Chondrocyte (in vitro differentiated cells): ENCODE data around the gene PREX1. TPM values are rescaled to one million over a fixed set of nuclear protein-coding genes. Genes with fewer than 3 reads are reported as not detected.

Source experiments
- DNase-seq: peaks from one replicate; pipeline ENCODE4 v3.0.0; 2021; ENCODE audit warnings: mixed read lengths, low spot score
- H3K27ac Mint-ChIP-seq: one replicate; pipeline ENCODE4 v1.8.0; 2021; ENCODE audit warnings: mild to moderate bottlenecking, moderate library complexity, mixed read lengths; ENCODE audit not compliant: unreplicated experiment
- H3K27me3 Mint-ChIP-seq: 2 replicates; pipeline ENCODE4 v1.8.0; 2021; ENCODE audit warnings: low read depth, mixed read lengths
- H3K36me3 Mint-ChIP-seq: 2 replicates; pipeline ENCODE4 v1.8.0; 2021; ENCODE audit warnings: low read depth, mixed read lengths
- H3K4me1 Mint-ChIP-seq: 2 replicates; pipeline ENCODE4 v1.8.0; 2021; ENCODE audit warnings: low read depth, mild to moderate bottlenecking, mixed read lengths
- H3K4me3 Mint-ChIP-seq: one replicate; pipeline ENCODE4 v1.8.0; 2021; ENCODE audit warnings: mild to moderate bottlenecking, moderate library complexity, mixed read lengths; ENCODE audit not compliant: unreplicated experiment
- H3K9me3 Mint-ChIP-seq: 2 replicates; pipeline ENCODE4 v1.8.0; 2021; ENCODE audit warnings: low read depth, mixed read lengths
- CTCF ChIP-seq: fragments of 200-600 bp; sonication (generic); IDR thresholded peaks from 2 replicates; pipeline ENCODE4 v1.5.0; 2021; ENCODE audit warnings: antibody characterized with exemption, mild to moderate bottlenecking, moderate library complexity
- total RNA-seq: library from RNA; stranded (reverse); gene quantifications from 3 replicates; pipeline ENCODE4 v1.2.1, GENCODE V29; 2021

PREX1 gene
- total RNA-seq, 1 donor from 2014 or later: 3.0 TPM

GRCh38 chr20:48804300-48804980 lies 23.4 kb downstream of the PREX1 start:
- H3K4me1 Mint-ChIP-seq: no peaks in the 10 kb centered on the region
- peaks cover 10% of the 10 kb centered on the region for H3K9me3 Mint-ChIP-seq
- H3K27me3 Mint-ChIP-seq: no peaks in the 10 kb centered on the region
- TF ChIP-seq CTCF: no peak
- no peak overlapping the region for H3K27ac Mint-ChIP-seq
- H3K4me3 Mint-ChIP-seq: no peak overlapping the region
- no peak for DNase-seq
- peaks cover 6% of the 10 kb centered on the region for H3K36me3 Mint-ChIP-seq

- peaks cover 10% of the 10 kb centered on the region for H3K9me3 Mint-ChIP-seq
- H3K36me3 Mint-ChIP-seq: peaks cover 6% of the 10 kb centered on the region
- H3K4me3 Mint-ChIP-seq: no peak overlapping the region
- no peak overlapping the region for H3K27ac Mint-ChIP-seq
- no peaks in the 10 kb centered on the region for H3K4me1 Mint-ChIP-seq
- no peak for DNase-seq
- no peak for TF ChIP-seq CTCF
- H3K27me3 Mint-ChIP-seq: peaks cover 4% of the 10 kb centered on the region
These were observed 24.4 kb downstream of the PREX1 start for GRCh38 chr20:48803176-48804053.

- no peak for DNase-seq
- no peaks in the 10 kb centered on the region for H3K4me1 Mint-ChIP-seq
- H3K4me3 Mint-ChIP-seq: no peak overlapping the region
- H3K36me3 Mint-ChIP-seq: peaks cover 6% of the 10 kb centered on the region
- peaks cover 11% of the 10 kb centered on the region for H3K27me3 Mint-ChIP-seq
- H3K9me3 Mint-ChIP-seq: peaks cover 10% of the 10 kb centered on the region
- TF ChIP-seq CTCF: no peak
- H3K27ac Mint-ChIP-seq: no peak overlapping the region
These were observed 25.2 kb downstream of the PREX1 start for GRCh38 chr20:48802647-48803046.

GRCh38 chr20:48802216-48802615 lies 25.6 kb downstream of the PREX1 start:
- H3K4me3 Mint-ChIP-seq: no peak overlapping the region
- peaks cover 5% of the 10 kb centered on the region for H3K36me3 Mint-ChIP-seq
- no peak overlapping the region for H3K27ac Mint-ChIP-seq
- H3K4me1 Mint-ChIP-seq: no peaks in the 10 kb centered on the region
- no peak for DNase-seq
- peaks cover 14% of the 10 kb centered on the region for H3K27me3 Mint-ChIP-seq
- no peak for TF ChIP-seq CTCF
- peaks cover 8% of the 10 kb centered on the region for H3K9me3 Mint-ChIP-seq

DNA sequence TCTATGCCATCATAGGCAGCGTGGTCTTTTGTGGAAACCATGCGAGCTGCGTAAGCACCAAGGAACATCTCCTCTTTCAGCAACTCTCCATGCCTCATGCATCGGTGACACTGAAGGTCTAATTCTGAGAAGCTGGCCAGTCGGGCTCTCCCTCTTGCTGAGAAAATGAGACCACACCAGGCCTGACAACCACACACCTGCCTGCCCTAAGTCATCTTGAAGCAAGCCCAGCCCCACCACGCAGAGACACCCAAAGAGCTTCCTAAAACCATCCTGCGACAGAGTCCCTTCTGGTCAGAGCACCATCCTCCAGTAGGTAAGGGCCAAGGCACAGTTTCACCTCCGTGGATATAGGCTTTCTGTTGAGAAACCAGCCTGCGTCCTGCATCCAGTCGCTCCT lies 26.6 kb downstream of the PREX1 start:
- H3K9me3 Mint-ChIP-seq: no peaks in the 10 kb centered on the region
- no peak overlapping the region for H3K4me3 Mint-ChIP-seq

More for the DNA sequence above, 26.6 kb downstream of the PREX1 start:
- no peaks in the 10 kb centered on the region for H3K36me3 Mint-ChIP-seq
- H3K27ac Mint-ChIP-seq: no peak overlapping the region
- H3K27me3 Mint-ChIP-seq: peaks cover 14% of the 10 kb centered on the region
- TF ChIP-seq CTCF: no peak
- DNase-seq: no peak
- no peaks in the 10 kb centered on the region for H3K4me1 Mint-ChIP-seq
